MM.1S (cell line): ENCODE measurements around the gene WRAP73.

ENCODE experiments used
- DNase-seq: peaks from one replicate; pipeline ENCODE4 v3.0.0-alpha.2; 2015
- H2AFZ ChIP-seq: fragments of 300-600 bp; sonication (generic); 2 replicates; pipeline ENCODE4 v1.6.0; 2016; ENCODE audit warnings: antibody characterized with exemption, low read length
- H3F3A ChIP-seq: fragments of 300-600 bp; sonication (generic); 2 replicates; pipeline ENCODE4 v1.6.1; 2016; ENCODE audit warnings: mild to moderate bottlenecking, antibody characterized with exemption, low read length, moderate library complexity, mixed read lengths; ENCODE audit not compliant: insufficient read depth
- H3K27ac ChIP-seq: fragments of 300-600 bp; sonication (generic); 2 replicates; pipeline ENCODE4 v1.5.1; 2016; ENCODE audit warnings: mild to moderate bottlenecking, low read length
- H3K27me3 ChIP-seq: fragments of 300-600 bp; sonication (generic); replicated peaks from 2 replicates; pipeline ENCODE4 v1.6.0; 2016; ENCODE audit warnings: low read length; ENCODE audit not compliant: insufficient read depth
- H3K36me3 ChIP-seq: fragments of 300-600 bp; sonication (generic); replicated peaks from 2 replicates; pipeline ENCODE4 v1.6.1; 2016; ENCODE audit warnings: mild to moderate bottlenecking, low read length, mixed read lengths; ENCODE audit not compliant: insufficient read depth
- H3K4me1 ChIP-seq: fragments of 300-600 bp; sonication (generic); 2 replicates; pipeline ENCODE4 v1.6.1; 2016; ENCODE audit warnings: low read length, mixed read lengths
- H3K4me2 ChIP-seq: fragments of 300-600 bp; sonication (generic); 2 replicates; pipeline ENCODE4 v1.6.0; 2016; ENCODE audit warnings: low read depth, low read length
- H3K4me3 ChIP-seq: fragments of 300-600 bp; sonication (generic); 2 replicates; pipeline ENCODE4 v1.5.1; 2016; ENCODE audit warnings: low read length, mixed read lengths
- H3K79me2 ChIP-seq: fragments of 300-600 bp; sonication (generic); 2 replicates; pipeline ENCODE4 v1.6.1; 2016; ENCODE audit warnings: mixed run types, low read length, mixed read lengths
- H3K9ac ChIP-seq: fragments of 300-600 bp; sonication (generic); 2 replicates; pipeline ENCODE4 v1.6.1; 2016; ENCODE audit warnings: low read length, mixed read lengths
- H3K9me2 ChIP-seq: fragments of 300-600 bp; sonication (generic); replicated peaks from 2 replicates; pipeline ENCODE4 v1.6.1; 2016; ENCODE audit warnings: mild to moderate bottlenecking, low read length, mixed read lengths; ENCODE audit not compliant: insufficient read depth
- H3K9me3 ChIP-seq: fragments of 300-600 bp; sonication (generic); replicated peaks from 2 replicates; pipeline ENCODE4 v1.6.1; 2016; ENCODE audit warnings: mild to moderate bottlenecking, low read length, mixed read lengths; ENCODE audit not compliant: insufficient read depth
- H4K20me1 ChIP-seq: fragments of 300-600 bp; sonication (generic); 2 replicates; pipeline ENCODE4 v1.6.1; 2016; ENCODE audit warnings: mild to moderate bottlenecking, low read length, moderate library complexity, mixed read lengths; ENCODE audit not compliant: insufficient read depth
- CTCF ChIP-seq: fragments of 300-600 bp; sonication (generic); IDR thresholded peaks from 2 replicates; pipeline ENCODE4 v1.5.1; 2016; ENCODE audit warnings: antibody characterized with exemption, low read length, mixed read lengths
- EZH2 ChIP-seq: fragments of 300-600 bp; sonication (generic); optimal IDR thresholded peaks from 2 replicates; pipeline ENCODE3; 2017; ENCODE audit warnings: low read depth, mild to moderate bottlenecking, antibody characterized with exemption, low read length, mixed read lengths
- EZH2phosphoT487 ChIP-seq: fragments of 300-600 bp; sonication (generic); IDR thresholded peaks from 2 replicates; pipeline ENCODE4 v1.6.1; 2018; ENCODE audit warnings: antibody characterized with exemption, low read length

WRAP73 gene

GRCh38 chr1:3697810-3698209 is 47.9 kb upstream of the WRAP73 start:
- Histone ChIP-seq H3K4me1 (no peaks in the 10 kb centered on the region), H4K20me1 (no peaks in the 10 kb centered on the region), H3K9me3 (no peaks in the 10 kb centered on the region), H3K27ac (no peak overlapping the region), H3K27me3 (no peaks in the 10 kb centered on the region), H2AFZ (no peak overlapping the region), H3K79me2 (no peaks in the 10 kb centered on the region), H3K36me3 (no peaks in the 10 kb centered on the region), H3K4me3 (no peak overlapping the region), H3K9ac (no peak overlapping the region), H3F3A (no peaks in the 10 kb centered on the region), H3K4me2 (no peak overlapping the region), H3K9me2 (no peaks in the 10 kb centered on the region)
- TF ChIP-seq EZH2 (no peak), EZH2phosphoT487 (no peak), CTCF (no peak)
- DNase-seq, result no peak

GRCh38 chr1:3697104-3697503 is 47.2 kb upstream of the WRAP73 start:
- Histone ChIP-seq H3K9me3 (no peaks in the 10 kb centered on the region), H4K20me1 (no peaks in the 10 kb centered on the region), H3K4me2 (no peak overlapping the region), H3K4me1 (no peaks in the 10 kb centered on the region), H3F3A (no peaks in the 10 kb centered on the region), H3K27ac (no peak overlapping the region), H3K4me3 (no peak overlapping the region), H3K27me3 (no peaks in the 10 kb centered on the region), H3K79me2 (no peaks in the 10 kb centered on the region), H2AFZ (no peak overlapping the region), H3K9ac (no peak overlapping the region), H3K36me3 (no peaks in the 10 kb centered on the region), H3K9me2 (no peaks in the 10 kb centered on the region)
- DNase-seq, result no peak
- TF ChIP-seq EZH2 (no peak), CTCF (no peak)

GRCh38 chr1:3696689-3697088 is 46.8 kb upstream of the WRAP73 start:
- H4K20me1 ChIP-seq, result no peaks in the 10 kb centered on the region
- no peak overlapping the region for H3K4me2 ChIP-seq

More at GRCh38 chr1:3696689-3697088, 46.8 kb upstream of the WRAP73 start:
- Histone ChIP-seq H3F3A (no peaks in the 10 kb centered on the region), H3K9ac (no peak overlapping the region), H3K9me3 (no peaks in the 10 kb centered on the region), H3K4me3 (no peak overlapping the region), H3K9me2 (no peaks in the 10 kb centered on the region), H3K79me2 (no peaks in the 10 kb centered on the region), H2AFZ (no peak overlapping the region), H3K27ac (no peak overlapping the region), H3K27me3 (no peaks in the 10 kb centered on the region), H3K36me3 (no peaks in the 10 kb centered on the region), H3K4me1 (no peaks in the 10 kb centered on the region)
- no peak for DNase-seq
- TF ChIP-seq EZH2phosphoT487, result no peak
- no peak for TF ChIP-seq CTCF
- TF ChIP-seq EZH2, result no peak
